GM13976 (cell line): Measurements from ENCODE around the gene MRPL44.
A peak's percentile ranks its signal among the peaks of the same experiment; 100 is the strongest.

ENCODE experiments used
- DNase-seq: peaks from one replicate; pipeline ENCODE4 v3.0.0; 2012; ENCODE audit warnings: low spot score
- CTCF ChIP-seq: IDR thresholded peaks from 2 replicates; pipeline ENCODE4 v1.5.1; 2012; ENCODE audit warnings: borderline replicate concordance, mild to moderate bottlenecking; ENCODE audit not compliant: insufficient read depth; ENCODE audit errors: extremely low read depth, missing control alignments, control extremely low read depth
- in situ Hi-C: fragments of 300-500 bp; cut with MboI; formaldehyde crosslinking; loops from one replicate; pipeline ENCODE4 v1.12.0; 2022; ENCODE audit warnings: low sequenced_read_pairs, mixed read lengths, inconsistent platforms; ENCODE audit not compliant: unreplicated experiment

Gene MRPL44

DNA sequence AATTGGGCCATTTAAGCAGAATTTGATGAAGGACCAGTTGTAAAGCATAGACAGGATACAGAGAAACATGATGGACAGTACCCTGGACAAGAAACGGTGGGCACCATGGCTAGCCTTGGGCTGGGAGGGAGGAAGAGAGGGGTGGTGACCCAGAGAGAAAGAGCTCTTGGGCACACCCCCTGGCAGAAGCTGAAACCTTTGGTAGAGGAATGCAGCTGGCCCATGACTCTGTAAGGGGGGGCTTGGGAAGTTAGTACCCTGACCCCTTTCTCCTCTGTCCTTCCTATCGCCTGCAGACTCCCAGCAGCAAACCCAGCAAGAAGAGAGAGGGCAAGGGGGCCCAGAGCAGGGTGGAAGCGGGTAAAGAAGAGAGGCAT, 32.6 kb downstream of the MRPL44 start:
- DNase-seq, result no peak
- in situ Hi-C loops, result loop anchor here (10.0 kb wide), 1 partner anchor 295 kb away; no protein-coding TSS in a partner anchor
- no peak for TF ChIP-seq CTCF

GRCh38 chr2:223991611-223992010, 34.3 kb downstream of the MRPL44 start:
- DNase-seq, result no peak
- TF ChIP-seq CTCF, result no peak
- in situ Hi-C loops, result loop anchor here (10.0 kb wide), 1 partner anchor 293 kb away; no protein-coding TSS in a partner anchor

- in situ Hi-C loops, result loop anchor here (10.0 kb wide), 1 partner anchor 291 kb away; no protein-coding TSS in a partner anchor
- DNase-seq, result peak; percentile 71
- TF ChIP-seq CTCF, result peak; percentile 75
These were observed 36.5 kb downstream of the MRPL44 start for GRCh38 chr2:223993634-223994232.

- in situ Hi-C loops, result loop anchor here (10.0 kb wide), 1 partner anchor 290 kb away; no protein-coding TSS in a partner anchor
- DNase-seq, result no peak
- TF ChIP-seq CTCF, result no peak
These were observed 37.4 kb downstream of the MRPL44 start for GRCh38 chr2:223994562-223995162.

DNA sequence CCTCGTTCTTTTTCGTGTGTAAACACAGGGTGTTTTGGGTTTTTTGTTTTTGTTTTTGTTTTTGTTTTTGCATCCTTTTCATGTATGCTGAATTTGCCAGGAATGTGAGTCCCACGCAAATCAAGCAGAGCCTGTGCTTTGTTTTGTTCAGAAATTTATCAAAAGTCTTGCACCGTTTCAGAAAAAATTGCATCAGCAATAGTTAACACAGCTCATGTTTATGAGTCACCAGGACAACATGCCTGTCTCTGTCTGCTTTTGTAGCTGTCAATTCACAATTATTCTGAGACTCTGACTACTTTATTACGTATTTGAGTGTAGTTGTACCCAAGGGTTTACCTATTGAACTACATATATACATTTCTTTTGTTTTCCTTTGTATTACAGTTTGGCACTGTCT, 38.3 kb downstream of the MRPL44 start:
- DNase-seq, result no peak
- TF ChIP-seq CTCF, result no peak
- in situ Hi-C loops, result loop anchor here (10.0 kb wide), 1 partner anchor 289 kb away; no protein-coding TSS in a partner anchor

DNA sequence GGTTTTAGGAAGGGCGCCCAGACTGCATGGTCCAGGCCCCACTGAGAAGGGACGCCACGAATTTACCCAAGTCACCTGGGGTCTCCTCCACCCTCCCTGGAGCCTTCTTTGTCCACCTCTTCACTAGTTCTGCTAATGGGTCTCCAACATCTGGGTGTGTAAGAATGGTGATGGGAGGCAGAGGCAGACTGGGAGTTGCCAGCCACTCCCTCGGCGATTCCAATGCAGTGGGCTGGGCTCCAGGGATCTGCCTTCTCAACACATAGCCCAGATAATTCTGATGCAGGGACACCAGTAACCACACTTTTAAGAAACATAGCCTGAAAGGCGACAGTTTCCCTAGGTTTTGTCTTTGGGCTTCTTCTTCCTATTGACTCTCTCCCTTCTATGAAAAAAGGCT, 39.1 kb downstream of the MRPL44 start:
- TF ChIP-seq CTCF, result no peak
- DNase-seq, result no peak
- in situ Hi-C loops, result loop anchor here (10.0 kb wide), 1 partner anchor 288 kb away; no protein-coding TSS in a partner anchor
